CD4-positive, alpha-beta T cell (primary cell): ENCODE measurements around the gene ESR2. TPM values are rescaled to one million over a fixed set of nuclear protein-coding genes. Genes with fewer than 3 reads are reported as not detected.

Experiments
- ATAC-seq: fragments of 200-7000 bp; cut with Tn5 transposase; one replicate; pipeline ENCODE4 v1.10.0; 2022; ENCODE audit warnings: mild to moderate bottlenecking; ENCODE audit not compliant: poor library complexity
- CTCF ChIA-PET: fragments of 350-600 bp; sonication (Branson Sonifier 250); formaldehyde crosslinking; loops from one replicate; lab custom pipeline; 2021; ENCODE audit warnings: antibody characterized with exemption, inconsistent platforms; lab: Charles Lee
- POLR2A ChIA-PET: fragments of 350-600 bp; sonication (Branson Sonifier 250); formaldehyde crosslinking; loops from one replicate; lab custom pipeline; 2021; ENCODE audit warnings: antibody characterized with exemption, inconsistent platforms; lab: Charles Lee
- DNase-seq, 14 experiments: peaks; one replicate each; pipeline ENCODE4 v3.0.0-alpha.2; 2013 to 2020; ENCODE audit warnings: mixed read lengths in 2 of 14
- H3K27ac ChIP-seq, 2 donors: one replicate each; pipeline versions ENCODE4 v1.5.1 to v1.7.0; 2013; ENCODE audit warnings: low read length in 2 of 2, low read depth in 1 of 2, mild to moderate bottlenecking in 1 of 2
- H3K27me3 ChIP-seq, 2 experiments: 1 replicate in 1 of 2; 2 replicates in 1 of 2; pipeline versions ENCODE4 v1.6.1 to v1.7.0; 2013; ENCODE audit warnings: low read length in 2 of 2, control low read depth in 1 of 2, mild to moderate bottlenecking in 1 of 2, moderate library complexity in 1 of 2; ENCODE audit not compliant: insufficient read depth in 2 of 2, control insufficient read depth in 1 of 2
- H3K36me3 ChIP-seq: one replicate; pipeline ENCODE4 v1.6.1; 2013; ENCODE audit warnings: low read length, control low read depth; ENCODE audit not compliant: insufficient read depth
- H3K4me1 ChIP-seq: one replicate; pipeline ENCODE4 v1.6.1; 2013; ENCODE audit warnings: low read length, control low read depth; ENCODE audit not compliant: insufficient read depth
- H3K4me3 ChIP-seq: one replicate; pipeline ENCODE4 v1.5.1; 2013; ENCODE audit warnings: mild to moderate bottlenecking, low read length, moderate library complexity
- H3K9me3 ChIP-seq, 2 experiments: 1 replicate in 1 of 2; 2 replicates in 1 of 2; pipeline versions ENCODE4 v1.6.1 to v1.7.0; 2013; ENCODE audit warnings: low read length in 2 of 2, mild to moderate bottlenecking in 2 of 2, control low read depth in 1 of 2, moderate library complexity in 1 of 2; ENCODE audit not compliant: control insufficient read depth in 1 of 2, insufficient read depth in 1 of 2
- H3K27ac Mint-ChIP-seq: one replicate; pipeline ENCODE4 v1.8.0; 2020; ENCODE audit warnings: mixed read lengths
- H3K27me3 Mint-ChIP-seq: one replicate; pipeline ENCODE4 v1.8.0; 2021; ENCODE audit warnings: mixed read lengths
- H3K36me3 Mint-ChIP-seq: one replicate; pipeline ENCODE4 v1.8.0; 2021; ENCODE audit warnings: low read depth, mixed read lengths
- H3K4me1 Mint-ChIP-seq: one replicate; pipeline ENCODE4 v1.8.0; 2021; ENCODE audit warnings: low read depth, mixed read lengths
- H3K4me3 Mint-ChIP-seq: one replicate; pipeline ENCODE4 v1.8.0; 2020; ENCODE audit warnings: mild to moderate bottlenecking, mixed read lengths
- H3K9me3 Mint-ChIP-seq: one replicate; pipeline ENCODE4 v1.8.0; 2020; ENCODE audit warnings: mixed read lengths
- intact Hi-C, 2 experiments: fragments of 100-400 bp; cut with DNase I in 1 of 2; cut with micrococcal nuclease in 1 of 2; formaldehyde crosslinking; loops; one replicate each; pipeline versions ENCODE4 v1.15.1 to v1.9.0; 2023 to 2025; cut with DNase I, micrococcal nuclease
- total RNA-seq, 174 experiments: library from RNA in 2 of 174; stranded (reverse) in 2 of 174; gene quantifications; one replicate each; pipeline ENCODE4 v1.2.3 and lab custom pipeline; 2021 to 2026
- TF ChIP-seq, protein P1 (sequence below): fragments of 200-600 bp; IDR thresholded peaks from one replicate; pipeline ENCODE4 v1.8.0; 2022; ENCODE audit warnings: antibody characterized with exemption, mild to moderate bottlenecking

ESR2 gene
- total RNA-seq, 2 experiments from 2014 or later = 0.08 TPM; not detected in 1

DNA sequence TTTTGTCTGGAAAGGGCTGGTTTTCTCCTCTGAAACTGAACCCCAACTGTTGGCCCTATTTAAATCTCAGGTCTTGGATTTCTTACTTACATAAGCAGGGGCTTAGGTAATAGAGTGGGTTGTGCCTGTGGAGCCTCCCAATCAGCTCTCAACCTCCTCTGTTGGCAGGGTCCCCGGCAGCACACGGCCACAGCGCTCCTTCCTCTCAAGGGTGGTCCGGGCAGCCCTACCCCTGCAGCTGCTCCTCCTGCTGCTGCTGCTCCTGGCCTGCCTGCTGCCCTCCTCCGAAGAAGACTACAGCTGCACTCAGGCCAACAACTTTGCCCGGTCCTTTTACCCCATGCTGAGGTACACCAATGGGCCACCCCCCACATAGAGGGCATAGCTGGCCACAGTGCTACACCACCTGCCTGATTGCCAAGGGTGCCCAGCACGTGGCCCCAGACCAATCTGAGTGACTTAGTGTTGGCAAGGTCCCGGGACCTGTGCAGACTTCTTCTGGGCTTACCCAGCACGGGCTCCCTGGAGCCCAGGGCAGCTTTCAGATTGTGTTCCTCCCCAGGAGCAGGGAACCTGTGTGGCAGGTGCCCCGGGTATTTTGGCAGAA lies 68.9 kb downstream of the ESR2 start:
- Mint-ChIP-seq H3K27ac (no peak overlapping the region), H3K4me3 (no peak overlapping the region), H3K4me1 (no peaks in the 10 kb centered on the region), H3K9me3 (no peaks in the 10 kb centered on the region), H3K27me3 (no peaks in the 10 kb centered on the region), H3K36me3 (peaks cover 79% of the 10 kb centered on the region)
- Histone ChIP-seq H3K27me3 (no peaks in the 10 kb centered on the region), H3K9me3 (no peaks in the 10 kb centered on the region), H3K36me3 (peaks cover 93% of the 10 kb centered on the region), H3K4me3 (no peak overlapping the region), H3K4me1 (no peaks in the 10 kb centered on the region), H3K27ac (no peak overlapping the region)
- no peak for ATAC-seq
- intact Hi-C loops = no loop called here
- POLR2A ChIA-PET = no interaction called here
- TF ChIP-seq, protein P1, sequence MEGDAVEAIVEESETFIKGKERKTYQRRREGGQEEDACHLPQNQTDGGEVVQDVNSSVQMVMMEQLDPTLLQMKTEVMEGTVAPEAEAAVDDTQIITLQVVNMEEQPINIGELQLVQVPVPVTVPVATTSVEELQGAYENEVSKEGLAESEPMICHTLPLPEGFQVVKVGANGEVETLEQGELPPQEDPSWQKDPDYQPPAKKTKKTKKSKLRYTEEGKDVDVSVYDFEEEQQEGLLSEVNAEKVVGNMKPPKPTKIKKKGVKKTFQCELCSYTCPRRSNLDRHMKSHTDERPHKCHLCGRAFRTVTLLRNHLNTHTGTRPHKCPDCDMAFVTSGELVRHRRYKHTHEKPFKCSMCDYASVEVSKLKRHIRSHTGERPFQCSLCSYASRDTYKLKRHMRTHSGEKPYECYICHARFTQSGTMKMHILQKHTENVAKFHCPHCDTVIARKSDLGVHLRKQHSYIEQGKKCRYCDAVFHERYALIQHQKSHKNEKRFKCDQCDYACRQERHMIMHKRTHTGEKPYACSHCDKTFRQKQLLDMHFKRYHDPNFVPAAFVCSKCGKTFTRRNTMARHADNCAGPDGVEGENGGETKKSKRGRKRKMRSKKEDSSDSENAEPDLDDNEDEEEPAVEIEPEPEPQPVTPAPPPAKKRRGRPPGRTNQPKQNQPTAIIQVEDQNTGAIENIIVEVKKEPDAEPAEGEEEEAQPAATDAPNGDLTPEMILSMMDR = no peak
- DNase-seq = no peak
- CTCF ChIA-PET = no interaction called here

DNA sequence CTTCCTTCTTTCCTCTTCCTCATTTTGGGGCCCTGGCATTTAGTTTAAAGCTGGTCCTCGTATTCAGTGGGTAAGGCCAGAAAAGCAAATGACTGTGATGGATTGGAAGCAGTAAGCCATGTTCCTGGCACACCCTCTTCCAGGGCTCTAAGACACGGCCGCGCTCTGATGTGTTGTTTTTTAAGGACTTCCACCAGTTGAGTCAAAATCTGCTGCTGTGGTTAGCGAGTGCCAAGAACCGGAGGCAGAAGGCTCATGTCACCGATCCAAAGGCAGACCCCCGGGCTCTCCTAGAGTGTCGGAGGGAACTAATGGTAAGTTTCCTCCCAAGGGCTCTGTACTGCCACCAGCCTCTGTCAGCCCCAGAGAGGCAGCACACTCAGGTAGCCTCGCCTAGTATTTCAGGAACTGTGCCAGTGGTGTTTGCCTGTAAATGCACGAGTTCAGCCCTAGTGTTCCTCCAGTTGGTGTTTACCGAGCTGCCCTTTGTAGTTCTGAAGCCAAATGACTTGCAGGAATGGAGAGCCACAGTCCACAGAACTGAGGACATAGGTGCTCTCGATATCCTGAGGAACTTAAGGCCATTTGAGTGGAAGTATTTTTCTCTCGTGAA lies 72.7 kb downstream of the ESR2 start:
- intact Hi-C loops = no loop called here
- H3K4me1 Mint-ChIP-seq = no peaks in the 10 kb centered on the region
- H3K9me3 ChIP-seq = no peaks in the 10 kb centered on the region
- ChIA-PET POLR2A (no interaction called here), CTCF (no interaction called here)
- H3K4me3 ChIP-seq = no peak overlapping the region
- DNase-seq (no peak), ATAC-seq (no peak)
- no peaks in the 10 kb centered on the region for H3K9me3 Mint-ChIP-seq
- H3K27ac ChIP-seq = no peak overlapping the region
- H3K4me1 ChIP-seq = no peaks in the 10 kb centered on the region
- H3K4me3 Mint-ChIP-seq = no peak overlapping the region
- H3K27me3 ChIP-seq = no peaks in the 10 kb centered on the region
- H3K36me3 ChIP-seq = peaks cover 98% of the 10 kb centered on the region
- no peak overlapping the region for H3K27ac Mint-ChIP-seq
- H3K36me3 Mint-ChIP-seq = peaks cover 88% of the 10 kb centered on the region
- TF ChIP-seq, protein P1 = no peak
- no peaks in the 10 kb centered on the region for H3K27me3 Mint-ChIP-seq

DNA sequence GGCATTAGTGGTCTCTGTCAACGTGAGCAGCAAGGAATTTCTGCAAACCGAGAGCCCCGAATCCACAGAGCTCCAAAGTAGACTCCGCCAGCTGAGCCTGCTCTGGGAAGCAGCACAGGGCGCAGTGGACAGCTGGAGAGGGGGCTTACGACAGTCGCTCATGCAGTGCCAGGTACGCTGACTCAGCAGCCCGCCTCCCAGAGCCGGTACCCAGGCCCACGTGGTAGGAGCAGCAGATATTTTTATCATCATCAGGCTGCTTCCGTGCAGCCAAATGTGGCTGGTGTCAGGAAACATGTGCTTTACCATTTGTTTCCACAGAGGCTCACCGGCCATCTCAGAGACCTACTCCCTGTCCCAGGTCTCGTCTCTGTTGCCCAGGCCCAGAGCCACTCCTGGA lies 73.7 kb downstream of the ESR2 start:
- H3K27ac ChIP-seq = no peak overlapping the region

More for the DNA sequence above, 73.7 kb downstream of the ESR2 start:
- Mint-ChIP-seq H3K27me3 (no peaks in the 10 kb centered on the region), H3K4me1 (no peaks in the 10 kb centered on the region), H3K36me3 (peaks cover 94% of the 10 kb centered on the region), H3K4me3 (no peak overlapping the region), H3K27ac (no peak overlapping the region), H3K9me3 (no peaks in the 10 kb centered on the region)
- Histone ChIP-seq H3K4me3 (no peak overlapping the region), H3K27me3 (no peaks in the 10 kb centered on the region), H3K9me3 (no peaks in the 10 kb centered on the region), H3K36me3 (peaks cover 98% of the 10 kb centered on the region), H3K4me1 (no peaks in the 10 kb centered on the region)
- DNase-seq (no peak), ATAC-seq (no peak)
- POLR2A ChIA-PET = no interaction called here
- intact Hi-C loops = no loop called here
- CTCF ChIA-PET = no interaction called here
- TF ChIP-seq, protein P1 = no peak
